ENCODE data around the gene ITPR2.
A peak's percentile ranks its signal among the peaks of the same experiment; 100 is the strongest.

ITPR2 gene

GRCh38 chr12:26287671-26288381 lies 545.2 kb downstream of the ITPR2 start:
- Mint-ChIP-seq H3K27me3 (ENCODE audit: low read depth) (peaks cover 9% of the 10 kb centered on the region), H3K9me3 (no peaks in the 10 kb centered on the region), H3K4me3 (no peak overlapping the region), H3K36me3 (ENCODE audit: low read depth) (no peaks in the 10 kb centered on the region), H3K27ac (peak overlapping the region in 2 of 3 experiments; percentile 12 to 64), H3K4me1 (peaks cover 21% of the 10 kb centered on the region)
- TF ChIP-seq CTCF (IDR thresholded peaks at IDR 0.05; ENCODE audit: unreplicated experiment in 3 of 3), result no peak

All from nephron (organoid).